K562 (cell line): Measurements from ENCODE around the gene ADNP. TPM values are rescaled to one million over a fixed set of nuclear protein-coding genes. Genes with fewer than 3 reads are reported as not detected.

ENCODE experiments used
- ATAC-seq: fragments of 200-7000 bp; cut with Tn5 transposase; 3 replicates; pipeline ENCODE4 v1.9.1; 2020; ENCODE audit warnings: moderate library complexity
- BruUV-seq: library from RNA; stranded (reverse); fragments of 400-500 nt; replicated peaks from 2 replicates; lab custom pipeline; 2021; lab: Mats Ljungman, UMichigan
- CTCF ChIA-PET: fragments of 300-600 bp; formaldehyde crosslinking; extraction: SDS; loops from one replicate; lab custom pipeline; 2021; ENCODE audit warnings: low intra/inter-chr PET ratio; lab: Yijun Ruan, JAX
- POLR2A ChIA-PET: fragments of 300-600, 350-650 bp; sonication (Branson Sonifier 250); formaldehyde crosslinking; extraction: SDS; loops from one replicate; lab custom pipeline; 2021; ENCODE audit warnings: antibody characterized with exemption, inconsistent platforms; lab: Yijun Ruan, JAX
- DNase-seq, 4 experiments: peaks; one replicate each; pipeline versions ENCODE4 v3.0.0 to v3.0.0-alpha.2; 2011 to 2018; ENCODE audit warnings: low spot score in 3 of 4, mixed read lengths in 3 of 4; ENCODE audit errors: extremely low read depth in 1 of 4
- FAIRE-seq: peaks from 2 replicates; lab custom pipeline; 2011; peaks lifted over from hg19 to GRCh38; lab: Jason Lieb, UNC
- H2AFZ ChIP-seq: 2 replicates; pipeline ENCODE4 v1.6.0; 2011; ENCODE audit warnings: low read depth, low read length, control low read depth, inconsistent platforms
- H3K27ac ChIP-seq: fragments of 200-600 bp; 3 replicates; pipeline ENCODE4 v1.8.0; 2011; ENCODE audit warnings: low read depth, mild to moderate bottlenecking, control low read depth, inconsistent platforms, low read length, moderate library complexity, mixed read lengths; ENCODE audit errors: extremely low read depth
- H3K27me3 ChIP-seq, 2 experiments: fragments of 300-600 bp in 1 of 2; 2 replicates in 1 of 2; 3 replicates in 1 of 2; pipeline versions ENCODE4 v1.6.0 to v1.8.0; 2011; ENCODE audit warnings: inconsistent platforms in 2 of 2, low read length in 2 of 2, mild to moderate bottlenecking in 1 of 2, mixed read lengths in 1 of 2, moderate library complexity in 1 of 2; ENCODE audit not compliant: control insufficient read depth in 2 of 2, insufficient read depth in 2 of 2
- H3K36me3 ChIP-seq: fragments of 300-600 bp; 3 replicates; pipeline ENCODE4 v1.8.0; 2011; ENCODE audit warnings: mild to moderate bottlenecking, low read length, inconsistent platforms; ENCODE audit not compliant: control insufficient read depth, insufficient read depth
- H3K4me1 ChIP-seq, 2 experiments: fragments of 200-600 bp in 1 of 2; replicated peaks in 1 of 2; 2 replicates in 1 of 2; 3 replicates in 1 of 2; pipeline versions ENCODE4 v1.5.1 to v1.8.0; 2011; ENCODE audit warnings: inconsistent platforms in 2 of 2, low read length in 2 of 2, mild to moderate bottlenecking in 1 of 2, mixed read lengths in 1 of 2, moderate library complexity in 1 of 2; ENCODE audit not compliant: control insufficient read depth in 2 of 2, insufficient read depth in 2 of 2
- H3K4me2 ChIP-seq: 2 replicates; pipeline ENCODE4 v1.6.1; 2011; ENCODE audit warnings: low read length, control low read depth, inconsistent platforms, mixed read lengths; ENCODE audit not compliant: insufficient read depth
- H3K4me3 ChIP-seq: fragments of 200-600 bp; sonication (generic), shearing (Covaris generic); 2 replicates; pipeline ENCODE4 v1.5.1; 2016; ENCODE audit warnings: control low read depth, inconsistent platforms
- H3K79me2 ChIP-seq: fragments of 200-600 bp; 3 replicates; pipeline ENCODE4 v1.8.0; 2011; ENCODE audit warnings: low read length, inconsistent platforms; ENCODE audit not compliant: control insufficient read depth, insufficient read depth
- H3K9ac ChIP-seq, 2 experiments: 2 replicates each; pipeline versions ENCODE4 v1.6.0 to v1.6.1; 2011; ENCODE audit warnings: low read depth in 2 of 2, low read length in 2 of 2, control low read depth in 1 of 2, inconsistent platforms in 1 of 2, mild to moderate bottlenecking in 1 of 2, mixed read lengths in 1 of 2; ENCODE audit not compliant: insufficient read depth in 1 of 2
- H3K9me1 ChIP-seq: one replicate; pipeline ENCODE4 v1.6.0; 2011; ENCODE audit warnings: inconsistent platforms, mild to moderate bottlenecking, low read length, moderate library complexity; ENCODE audit not compliant: control insufficient read depth, insufficient read depth
- H3K9me3 ChIP-seq: replicated peaks from 2 replicates; pipeline ENCODE4 v1.5.1; 2011; ENCODE audit warnings: low read depth, low read length, inconsistent platforms; ENCODE audit not compliant: control insufficient read depth, insufficient read depth
- H4K20me1 ChIP-seq: replicated peaks from 2 replicates; pipeline ENCODE4 v1.6.1; 2011; ENCODE audit warnings: low read length, inconsistent platforms, mixed read lengths; ENCODE audit not compliant: control insufficient read depth, insufficient read depth
- ARID3A ChIP-seq: IDR thresholded peaks from 2 replicates; pipeline ENCODE4 v1.6.1; 2012; ENCODE audit warnings: low read depth, low read length, improper control_type of control experiment, borderline replicate concordance
- CBFA2T3 ChIP-seq: fragments of 450-650 bp; IDR thresholded peaks from 2 replicates; pipeline ENCODE4 v1.6.1; 2017
- CREM ChIP-seq: IDR thresholded peaks from 2 replicates; pipeline ENCODE4 v1.6.1; 2014; ENCODE audit warnings: antibody characterized with exemption, low read depth
- CTCFL ChIP-seq: IDR thresholded peaks from 2 replicates; pipeline ENCODE4 v1.6.1; 2011; ENCODE audit warnings: borderline replicate concordance, low read depth, mild to moderate bottlenecking, moderate library complexity, low read length; ENCODE audit not compliant: insufficient read depth, poor library complexity, severe bottlenecking
- FOXA3 ChIP-seq, 2 experiments: fragments of 450-650 bp in 1 of 2; sonication (generic) in 1 of 2; formaldehyde crosslinking; IDR thresholded peaks in 1 of 2; conservative IDR thresholded peaks in 1 of 2; 2 replicates each; pipeline versions ENCODE4 v1.4.0 to v1.8.0; 2020 to 2022; ENCODE audit warnings: mild to moderate bottlenecking in 2 of 2, missing genetic modification reagents in 1 of 2
- IRF9 ChIP-seq: fragments of 450-650 bp; IDR thresholded peaks from 2 replicates; pipeline ENCODE4 v1.6.1; 2016; ENCODE audit warnings: missing biosample characterization, missing genetic modification characterization
- NR2F6 ChIP-seq: fragments of 450-650 bp; formaldehyde crosslinking; IDR thresholded peaks from 2 replicates; pipeline ENCODE4 v1.4.0; 2020; ENCODE audit warnings: mild to moderate bottlenecking
- PTTG1 ChIP-seq: fragments of 450-650 bp; IDR thresholded peaks from 2 replicates; pipeline ENCODE4 v1.6.1; 2016; ENCODE audit warnings: low read depth, mild to moderate bottlenecking, missing genetic modification characterization, missing compliant biosample characterization
- SIX5 ChIP-seq, 2 experiments: IDR thresholded peaks; 2 replicates each; pipeline ENCODE4 v1.6.1; 2011; ENCODE audit warnings: low read length in 2 of 2, borderline replicate concordance in 1 of 2, low read depth in 1 of 2, mild to moderate bottlenecking in 1 of 2, moderate library complexity in 1 of 2; ENCODE audit not compliant: insufficient read depth in 1 of 2
- STAG1 ChIP-seq: sonication (generic); formaldehyde crosslinking; IDR thresholded peaks from 2 replicates; pipeline ENCODE4 v1.5.0; 2020; ENCODE audit warnings: missing genetic modification reagents, borderline replicate concordance
- TFE3 ChIP-seq: fragments of 450-650 bp; formaldehyde crosslinking; IDR thresholded peaks from 2 replicates; pipeline ENCODE4 v1.4.0; 2020; ENCODE audit warnings: mild to moderate bottlenecking, mixed read lengths
- ZNF239 ChIP-seq: fragments of 250-450 bp; sonication (Bioruptor Pico); IDR thresholded peaks from 2 replicates; pipeline ENCODE4 v1.4.0; 2020; ENCODE audit warnings: mild to moderate bottlenecking
- WGBS: fragments of 100-300 bp; shearing (Covaris generic); methylation state at CpG from one replicate; pipeline ENCODE4 v1.1.6; 2016; ENCODE audit warnings: low coverage, mixed read lengths; ENCODE audit not compliant: insufficient coverage; ENCODE audit errors: missing lambda C conversion rate; 5-methylcytosine and 5-hydroxymethylcytosine counted together
- in situ Hi-C: fragments of 300-500 bp; cut with MboI; formaldehyde crosslinking; loops from 4 replicates; pipeline ENCODE4 v1.15.0; 2018; ENCODE audit warnings: inconsistent platforms, mixed read lengths
- intact Hi-C: fragments of 100-400 bp; cut with micrococcal nuclease; formaldehyde crosslinking; loops from 2 replicates; pipeline ENCODE4 v1.14.2; 2022
- polyA plus RNA-seq, 8 experiments: library from polyadenylated mRNA; depleted of rRNA in 4 of 8; stranded (reverse) in 5 of 8; unstranded in 3 of 8; fragments of >200 nt; fragmentation: Nextera tagmentation in 2 of 8; fragmentation: Illumina TruSeq in 1 of 8; extraction: Ambion mirVana in 2 of 8; extraction: Trizol in 1 of 8; gene quantifications; 2 replicates each; pipeline versions ENCODE4 v1.2.1 to v1.2.3, GENCODE V29; 2011 to 2014; ENCODE audit warnings: inconsistent platforms in 1 of 8, missing spikeins in 1 of 8
- total RNA-seq, 7 experiments: library from RNA; depleted of rRNA in 6 of 7; stranded (reverse); fragments of >200 nt in 6 of 7; fragmentation: Illumina TruSeq in 2 of 7; extraction: Trizol in 2 of 7; gene quantifications; 2 replicates each; pipeline versions ENCODE4 v1.2.1 to v1.2.3, GENCODE V29; 2011 to 2021; ENCODE audit warnings: low replicate concordance in 1 of 7

ADNP gene
- total and polyA plus RNA-seq, 9 of the 15 experiments (the other 6 are each of a cell fraction or from before 2014, with no cell fraction given): 17.8 to 59.9 (median 25.3) TPM

- ChIA-PET CTCF (no interaction called here), POLR2A (interaction anchor here (1.4 kb wide), 1 partner anchor 15 kb away, joined by 3 read pairs; no protein-coding TSS in a partner anchor)
- H3K4me1 ChIP-seq: peaks cover 7 to 11% of the 10 kb centered on the region in 2 experiments; a peak in 4 of 5 replicates
- H3K27me3 ChIP-seq: no peaks in the 10 kb centered on the region; a peak in 1 of 5 replicates
- in situ Hi-C loops (no loop called here), intact Hi-C loops (no loop called here)
- no peak overlapping the region for H3K4me3 ChIP-seq
- WGBS: 63% methylated on average over 11 of the region's 11 CpGs
- peaks cover 3% of the 10 kb centered on the region; the same call in 1 of the 2 replicates for H4K20me1 ChIP-seq
- no peak for DNase-seq
- H2AFZ ChIP-seq: no peak overlapping the region
- no peaks in the 10 kb centered on the region for H3K9me3 ChIP-seq
- H3K36me3 ChIP-seq: peaks cover 6% of the 10 kb centered on the region; the same call in 1 of the 3 replicates
- H3K27ac ChIP-seq: no peak overlapping the region
- H3K79me2 ChIP-seq: no peaks in the 10 kb centered on the region
- no peak for ATAC-seq
- H3K9me1 ChIP-seq: no peaks in the 10 kb centered on the region
- H3K4me2 ChIP-seq: no peak overlapping the region
- BruUV-seq: no TSS peak
- H3K9ac ChIP-seq: no peak overlapping the region
- FAIRE-seq: no peak
- TF ChIP-seq PTTG1 (tag): no peak
- TF ChIP-seq FOXA3 (CRISPR knock-in tag; conservative IDR thresholded peaks at IDR 0.05 in 1 of 2, IDR thresholded peaks at IDR 0.05 in 1 of 2): no peak
- TF ChIP-seq ARID3A: no peak
- TF ChIP-seq CREM: no peak
- TF ChIP-seq NR2F6: no peak
- TF ChIP-seq SIX5 (IDR thresholded peaks at IDR 0.05; ENCODE audit: borderline replicate concordance in 1 of 2, insufficient read depth in 1 of 2, low read depth in 1 of 2, low read length in 2 of 2): no peak
- TF ChIP-seq CBFA2T3: no peak
- no peak for TF ChIP-seq TFE3
- no peak for TF ChIP-seq ZNF239 (CRISPR knock-in tag)
- no peak for TF ChIP-seq STAG1 (CRISPR knock-in tag)
- TF ChIP-seq IRF9: no peak
- no peak for TF ChIP-seq CTCFL
Measured at GRCh38 chr20:50883856-50884255, 47.4 kb downstream of the ADNP start.
